HepG2 (cell line): Measurements from ENCODE around the gene ZDHHC7. TPM values are rescaled to one million over a fixed set of nuclear protein-coding genes. Genes with fewer than 3 reads are reported as not detected.

Source experiments
- CC2D1A ChIP-seq: sonication (generic); formaldehyde crosslinking; IDR thresholded peaks from 2 replicates; pipeline ENCODE4 v1.8.1; 2023; ENCODE audit warnings: mild to moderate bottlenecking, missing genetic modification reagents
- ELF3 ChIP-seq: IDR thresholded peaks from 2 replicates; pipeline ENCODE4 v1.6.1; 2016; ENCODE audit warnings: missing genetic modification reagents, missing compliant biosample characterization
- FOSL2 ChIP-seq: sonication (generic); formaldehyde crosslinking; IDR thresholded peaks from 2 replicates; pipeline ENCODE4 v1.4.0; 2020; ENCODE audit warnings: missing genetic modification reagents
- HOXA3 ChIP-seq: sonication (generic); formaldehyde crosslinking; IDR thresholded peaks from 2 replicates; pipeline ENCODE4 v1.5.0; 2020; ENCODE audit warnings: missing genetic modification reagents
- LCORL ChIP-seq, 2 experiments: fragments of 450-650 bp in 1 of 2; sonication (generic) in 1 of 2; formaldehyde crosslinking in 1 of 2; IDR thresholded peaks; 2 replicates each; pipeline versions ENCODE4 v1.5.0 to v1.6.1; 2017 to 2020; ENCODE audit warnings: antibody characterized with exemption in 1 of 2, missing genetic modification reagents in 1 of 2
- SKI ChIP-seq: fragments of 450-650 bp; IDR thresholded peaks from one replicate; pipeline ENCODE4 v1.6.1; 2018; ENCODE audit warnings: mild to moderate bottlenecking; ENCODE audit not compliant: partially characterized antibody
- ZBTB3 ChIP-seq: sonication (generic); formaldehyde crosslinking; IDR thresholded peaks from 2 replicates; pipeline ENCODE4 v1.4.0; 2020; ENCODE audit warnings: low read depth, mild to moderate bottlenecking, moderate library complexity, missing genetic modification reagents, borderline replicate concordance
- ZFAT ChIP-seq: sonication (generic); formaldehyde crosslinking; conservative IDR thresholded peaks from 2 replicates; pipeline ENCODE4 v1.8.1; 2023; ENCODE audit warnings: missing genetic modification reagents, inconsistent platforms
- ZFYVE20 ChIP-seq: sonication (generic); formaldehyde crosslinking; IDR thresholded peaks from 2 replicates; pipeline ENCODE4 v1.8.0; 2023; ENCODE audit warnings: low read depth, mild to moderate bottlenecking, moderate library complexity, missing genetic modification reagents, borderline replicate concordance
- ZNF256 ChIP-seq: sonication (generic); formaldehyde crosslinking; conservative IDR thresholded peaks from 2 replicates; pipeline ENCODE4 v1.4.0; 2020; ENCODE audit warnings: missing genetic modification reagents
- ZNF350 ChIP-seq: sonication (generic); formaldehyde crosslinking; IDR thresholded peaks from 2 replicates; pipeline ENCODE4 v1.4.0; 2020; ENCODE audit warnings: mild to moderate bottlenecking, low read depth, missing genetic modification reagents, borderline replicate concordance
- ZNF607 ChIP-seq: sonication (generic); formaldehyde crosslinking; IDR thresholded peaks from 2 replicates; pipeline ENCODE4 v1.5.1; 2020; ENCODE audit warnings: missing genetic modification reagents, mild to moderate bottlenecking, borderline replicate concordance
- ZNF660 ChIP-seq: sonication (generic); formaldehyde crosslinking; IDR thresholded peaks from 2 replicates; pipeline ENCODE4 v1.5.1; 2020; ENCODE audit warnings: mild to moderate bottlenecking, low read depth, missing genetic modification reagents, borderline replicate concordance
- polyA plus RNA-seq, 8 experiments: library from polyadenylated mRNA; depleted of rRNA in 3 of 8; stranded (reverse) in 7 of 8; unstranded in 1 of 8; fragments of >200 nt; fragmentation: Illumina TruSeq in 4 of 8; extraction: Trizol in 4 of 8; gene quantifications; 2 replicates each; pipeline versions ENCODE4 v1.2.1 to v1.2.3, GENCODE V29; 2011 to 2016; ENCODE audit warnings: low read depth in 4 of 8, missing spikeins in 1 of 8, mixed read lengths in 1 of 8; ENCODE audit not compliant: insufficient read depth in 1 of 8
- total RNA-seq, 5 experiments: library from RNA; depleted of rRNA; stranded (reverse); fragments of >200 nt; fragmentation: Illumina TruSeq; extraction: Trizol; gene quantifications; 2 replicates each; pipeline ENCODE4 v1.2.3, GENCODE V29; 2016; ENCODE audit warnings: low read depth in 1 of 5
- TF ChIP-seq, protein P1 (sequence below): sonication (generic); formaldehyde crosslinking; IDR thresholded peaks from one replicate; pipeline ENCODE4 v1.5.1; 2020; ENCODE audit warnings: mild to moderate bottlenecking, missing genetic modification reagents; ENCODE audit errors: not compliant biosample characterization
- TF ChIP-seq, protein P2 (sequence below): IDR thresholded peaks from 2 replicates; pipeline ENCODE4 v1.6.1; 2018; ENCODE audit warnings: missing genetic modification reagents, mild to moderate bottlenecking, missing compliant biosample characterization
- TF ChIP-seq, protein P3 (sequence below): sonication (generic); formaldehyde crosslinking; conservative IDR thresholded peaks from 2 replicates; pipeline ENCODE4 v1.4.0; 2020; ENCODE audit warnings: missing genetic modification reagents

The ZDHHC7 gene
- total and polyA plus RNA-seq, 2 of the 13 experiments (the other 11 are each of a cell fraction or from before 2014, with no cell fraction given), result 46.8 to 67.6 TPM

DNA sequence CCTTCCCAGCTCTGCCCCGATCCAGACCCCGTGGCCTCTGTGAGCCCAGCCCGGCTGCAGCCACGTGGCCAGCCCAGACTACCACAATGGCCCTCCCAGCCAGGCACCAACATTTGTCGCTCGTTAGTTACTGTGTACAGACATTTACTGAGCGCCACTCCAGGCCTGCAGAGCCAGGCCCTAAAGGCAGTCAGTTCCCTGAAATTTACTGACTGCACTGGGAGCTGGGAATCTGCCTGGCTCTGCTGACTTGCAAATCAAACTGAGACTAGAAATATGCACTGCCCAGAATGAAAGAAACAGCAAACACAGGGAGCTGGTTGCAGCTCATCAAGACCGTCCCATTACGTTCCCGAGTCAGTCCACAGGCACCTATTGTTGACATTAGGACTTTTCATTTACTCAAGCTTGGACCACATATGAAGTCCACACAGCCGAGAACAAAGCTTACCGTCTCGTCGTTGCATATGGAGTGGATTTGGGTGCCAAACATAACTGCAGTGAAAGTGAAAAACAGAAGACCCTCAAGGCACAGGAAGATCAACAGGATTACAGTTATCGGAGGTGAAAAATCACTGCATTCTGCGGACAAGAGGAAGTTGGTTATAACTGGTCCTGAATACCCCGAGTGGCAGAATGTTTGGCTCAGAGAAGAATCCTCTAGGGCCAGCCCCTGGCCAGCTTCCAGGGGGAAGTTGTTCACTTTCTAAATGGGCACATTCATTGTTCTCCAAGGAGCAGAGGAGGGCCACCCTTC lies 34.5 kb downstream of the ZDHHC7 start (continued):
- TF ChIP-seq ZNF350 (CRISPR knock-in tag) (no peak; the same call in 1 of the 2 replicates), ZFYVE20 (no peak), ZFAT (no peak), HOXA3 (peak; percentile 80), CC2D1A (no peak), ZNF660 (no peak), FOSL2 (peak; percentile 65), ELF3 (CRISPR knock-in tag) (peak; percentile 54), ZNF607 (CRISPR knock-in tag) (no peak; the same call in 1 of the 2 replicates), ZNF256 (CRISPR knock-in tag) (no peak), ZBTB3 (peak; percentile 77), LCORL (IDR thresholded peaks at IDR 0.05) (no peak), LCORL (CRISPR knock-in tag; IDR thresholded peaks at IDR 0.05) (peak; percentile 89), SKI (peak; percentile 49)
- TF ChIP-seq, protein P1, sequence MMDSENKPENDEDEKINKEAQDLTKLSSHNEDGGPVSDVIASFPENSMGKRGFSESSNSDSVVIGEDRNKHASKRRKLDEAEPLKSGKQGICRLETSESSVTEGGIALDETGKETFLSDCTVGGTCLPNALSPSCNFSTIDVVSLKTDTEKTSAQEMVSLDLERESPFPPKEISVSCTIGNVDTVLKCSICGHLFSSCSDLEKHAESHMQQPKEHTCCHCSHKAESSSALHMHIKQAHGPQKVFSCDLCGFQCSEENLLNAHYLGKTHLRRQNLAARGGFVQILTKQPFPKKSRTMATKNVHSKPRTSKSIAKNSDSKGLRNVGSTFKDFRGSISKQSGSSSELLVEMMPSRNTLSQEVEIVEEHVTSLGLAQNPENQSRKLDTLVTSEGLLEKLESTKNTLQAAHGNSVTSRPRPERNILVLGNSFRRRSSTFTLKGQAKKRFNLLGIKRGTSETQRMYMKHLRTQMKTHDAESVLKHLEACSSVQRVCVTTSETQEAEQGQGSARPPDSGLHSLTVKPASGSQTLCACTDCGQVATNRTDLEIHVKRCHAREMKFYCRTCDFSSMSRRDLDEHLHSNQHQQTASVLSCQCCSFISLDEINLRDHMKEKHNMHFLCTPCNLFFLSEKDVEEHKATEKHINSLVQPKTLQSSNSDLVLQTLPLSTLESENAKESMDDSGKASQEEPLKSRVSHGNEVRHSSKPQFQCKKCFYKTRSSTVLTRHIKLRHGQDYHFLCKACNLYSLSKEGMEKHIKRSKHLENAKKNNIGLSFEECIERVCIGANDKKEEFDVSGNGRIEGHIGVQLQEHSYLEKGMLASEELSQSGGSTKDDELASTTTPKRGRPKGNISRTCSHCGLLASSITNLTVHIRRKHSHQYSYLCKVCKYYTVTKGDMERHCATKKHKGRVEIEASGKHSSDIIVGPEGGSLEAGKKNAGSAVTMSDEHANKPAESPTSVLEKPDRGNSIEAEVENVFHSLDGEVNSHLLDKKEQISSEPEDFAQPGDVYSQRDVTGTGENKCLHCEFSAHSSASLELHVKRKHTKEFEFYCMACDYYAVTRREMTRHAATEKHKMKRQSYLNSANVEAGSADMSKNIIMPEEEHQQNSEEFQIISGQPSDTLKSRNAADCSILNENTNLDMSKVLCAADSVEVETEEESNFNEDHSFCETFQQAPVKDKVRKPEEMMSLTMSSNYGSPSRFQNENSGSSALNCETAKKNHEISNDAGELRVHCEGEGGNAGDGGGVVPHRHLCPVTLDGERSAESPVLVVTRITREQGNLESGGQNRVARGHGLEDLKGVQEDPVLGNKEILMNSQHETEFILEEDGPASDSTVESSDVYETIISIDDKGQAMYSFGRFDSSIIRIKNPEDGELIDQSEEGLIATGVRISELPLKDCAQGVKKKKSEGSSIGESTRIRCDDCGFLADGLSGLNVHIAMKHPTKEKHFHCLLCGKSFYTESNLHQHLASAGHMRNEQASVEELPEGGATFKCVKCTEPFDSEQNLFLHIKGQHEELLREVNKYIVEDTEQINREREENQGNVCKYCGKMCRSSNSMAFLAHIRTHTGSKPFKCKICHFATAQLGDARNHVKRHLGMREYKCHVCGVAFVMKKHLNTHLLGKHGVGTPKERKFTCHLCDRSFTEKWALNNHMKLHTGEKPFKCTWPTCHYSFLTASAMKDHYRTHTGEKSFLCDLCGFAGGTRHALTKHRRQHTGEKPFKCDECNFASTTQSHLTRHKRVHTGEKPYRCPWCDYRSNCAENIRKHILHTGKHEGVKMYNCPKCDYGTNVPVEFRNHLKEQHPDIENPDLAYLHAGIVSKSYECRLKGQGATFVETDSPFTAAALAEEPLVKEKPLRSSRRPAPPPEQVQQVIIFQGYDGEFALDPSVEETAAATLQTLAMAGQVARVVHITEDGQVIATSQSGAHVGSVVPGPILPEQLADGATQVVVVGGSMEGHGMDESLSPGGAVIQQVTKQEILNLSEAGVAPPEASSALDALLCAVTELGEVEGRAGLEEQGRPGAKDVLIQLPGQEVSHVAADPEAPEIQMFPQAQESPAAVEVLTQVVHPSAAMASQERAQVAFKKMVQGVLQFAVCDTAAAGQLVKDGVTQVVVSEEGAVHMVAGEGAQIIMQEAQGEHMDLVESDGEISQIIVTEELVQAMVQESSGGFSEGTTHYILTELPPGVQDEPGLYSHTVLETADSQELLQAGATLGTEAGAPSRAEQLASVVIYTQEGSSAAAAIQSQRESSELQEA (CRISPR knock-in tag), result no peak
- TF ChIP-seq, protein P2, sequence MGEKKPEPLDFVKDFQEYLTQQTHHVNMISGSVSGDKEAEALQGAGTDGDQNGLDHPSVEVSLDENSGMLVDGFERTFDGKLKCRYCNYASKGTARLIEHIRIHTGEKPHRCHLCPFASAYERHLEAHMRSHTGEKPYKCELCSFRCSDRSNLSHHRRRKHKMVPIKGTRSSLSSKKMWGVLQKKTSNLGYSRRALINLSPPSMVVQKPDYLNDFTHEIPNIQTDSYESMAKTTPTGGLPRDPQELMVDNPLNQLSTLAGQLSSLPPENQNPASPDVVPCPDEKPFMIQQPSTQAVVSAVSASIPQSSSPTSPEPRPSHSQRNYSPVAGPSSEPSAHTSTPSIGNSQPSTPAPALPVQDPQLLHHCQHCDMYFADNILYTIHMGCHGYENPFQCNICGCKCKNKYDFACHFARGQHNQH, result peak; percentile 44; the same call in 1 of the 2 replicates
- TF ChIP-seq, protein P3, sequence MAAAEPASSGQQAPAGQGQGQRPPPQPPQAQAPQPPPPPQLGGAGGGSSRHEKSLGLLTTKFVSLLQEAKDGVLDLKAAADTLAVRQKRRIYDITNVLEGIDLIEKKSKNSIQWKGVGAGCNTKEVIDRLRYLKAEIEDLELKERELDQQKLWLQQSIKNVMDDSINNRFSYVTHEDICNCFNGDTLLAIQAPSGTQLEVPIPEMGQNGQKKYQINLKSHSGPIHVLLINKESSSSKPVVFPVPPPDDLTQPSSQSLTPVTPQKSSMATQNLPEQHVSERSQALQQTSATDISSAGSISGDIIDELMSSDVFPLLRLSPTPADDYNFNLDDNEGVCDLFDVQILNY, result no peak
